ENCODE data around the gene NAA10.

The NAA10 gene

GRCh38 chrX:153928846-153929245, 6.0 kb downstream of the NAA10 start:
- H3K18ac ChIP-seq (ENCODE audit: low read depth in 1 of 2, low read length in 2 of 2): no peak overlapping the region
- H3K23ac ChIP-seq (ENCODE audit: low read length in 2 of 2): no peak overlapping the region
- peaks cover 0 to 23% of the 10 kb centered on the region in 2 experiments for H3K27me3 ChIP-seq (ENCODE audit: control insufficient read depth in 1 of 2, insufficient read depth in 1 of 2, low read length in 2 of 2)
- H2BK120ac ChIP-seq (ENCODE audit: low read depth, low read length): no peak overlapping the region
- H4K8ac ChIP-seq (ENCODE audit: low read length): no peak overlapping the region
- H3K14ac ChIP-seq (ENCODE audit: low read length in 2 of 2): no peak overlapping the region
- no peak overlapping the region for H3K9ac ChIP-seq (ENCODE audit: low read length)
- no peak overlapping the region for H2BK15ac ChIP-seq (ENCODE audit: low read depth, poor library complexity, severe bottlenecking)
- H2BK5ac ChIP-seq (ENCODE audit: low read depth, low read length, poor library complexity, severe bottlenecking): no peak overlapping the region
- no peak overlapping the region for H3K27ac ChIP-seq (ENCODE audit: low read length, poor library complexity, severe bottlenecking)
- H3K4ac ChIP-seq (ENCODE audit: low read depth in 1 of 2, low read length in 2 of 2): no peak overlapping the region
- WGBS: 83% methylated on average over 5 of the region's 9 CpGs
- no peak overlapping the region for H2AK5ac ChIP-seq (ENCODE audit: low read length, severe bottlenecking)
- no peak overlapping the region for H2BK12ac ChIP-seq (ENCODE audit: low read length in 2 of 2)
- H3K4me1 ChIP-seq (ENCODE audit: control insufficient read depth, insufficient read depth, low read depth, low read length): peaks cover 23% of the 10 kb centered on the region
- no peak overlapping the region for H3K4me2 ChIP-seq (ENCODE audit: low read length, poor library complexity, severe bottlenecking)
- H3K79me1 ChIP-seq (replicated peaks; ENCODE audit: low read length, poor library complexity, severe bottlenecking): peaks cover 5% of the 10 kb centered on the region
- H3K9me3 ChIP-seq (ENCODE audit: control insufficient read depth, low read length): no peaks in the 10 kb centered on the region
- H4K91ac ChIP-seq (ENCODE audit: low read length): no peak overlapping the region
- no peak for DNase-seq
- no peak overlapping the region for H3K4me3 ChIP-seq (ENCODE audit: insufficient read depth in 1 of 2, low read depth in 1 of 2, low read length in 2 of 2)
- peaks cover 34 to 37% of the 10 kb centered on the region in 2 experiments for H3K36me3 ChIP-seq (ENCODE audit: control insufficient read depth in 1 of 2, insufficient read depth in 2 of 2, low read depth in 1 of 2, low read length in 2 of 2)
- H2AFZ ChIP-seq (ENCODE audit: low read depth, low read length): no peak overlapping the region

DNA sequence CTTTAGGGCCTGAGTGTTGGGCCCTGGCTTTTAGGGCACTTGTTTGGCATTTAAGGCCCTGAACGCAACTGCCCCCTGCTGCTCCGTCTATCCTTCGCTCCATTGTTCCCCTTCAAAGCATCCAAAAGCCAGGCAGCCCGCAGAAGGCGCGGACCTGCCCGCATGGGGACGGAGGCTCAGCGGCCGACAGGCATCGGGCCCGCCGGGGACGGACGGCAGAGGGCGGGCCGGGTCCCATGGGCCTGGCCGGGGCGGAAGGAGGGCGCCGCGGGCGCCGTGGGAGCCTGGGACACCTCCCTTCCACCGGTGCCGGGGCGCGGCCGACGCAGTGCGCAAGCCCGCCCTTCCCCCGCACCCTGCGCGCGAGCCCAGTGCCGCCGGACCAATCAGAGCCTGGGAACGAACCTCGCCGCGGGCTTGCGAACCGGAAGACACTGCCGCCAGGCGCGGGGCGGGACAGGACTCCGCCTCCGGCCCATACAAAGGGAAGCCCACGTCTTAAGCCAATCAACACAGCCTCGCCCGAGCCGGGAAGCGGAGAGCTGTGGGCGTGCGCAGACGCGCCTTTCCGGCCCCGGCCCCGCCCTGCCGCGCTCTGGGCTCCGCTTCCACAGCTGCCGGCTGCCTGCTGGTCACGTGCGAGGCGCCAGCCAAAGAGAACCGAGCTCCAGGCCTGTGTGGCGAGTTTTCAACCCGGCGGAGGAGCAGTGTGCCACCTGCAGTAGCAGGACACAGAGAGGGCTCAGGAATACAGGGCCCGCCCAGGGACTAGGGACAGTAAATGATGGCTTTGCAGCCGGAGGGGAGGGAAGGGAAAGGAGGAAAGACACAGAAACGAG, 6.7 kb downstream of the NAA10 start:
- Histone ChIP-seq H2AFZ (ENCODE audit: low read depth, low read length) (no peak overlapping the region), H2BK120ac (ENCODE audit: low read depth, low read length) (peak overlapping the region; percentile 93), H2BK5ac (ENCODE audit: low read depth, low read length, poor library complexity, severe bottlenecking) (peak overlapping the region; percentile 94), H3K4ac (ENCODE audit: low read depth in 1 of 2, low read length in 2 of 2) (peak overlapping the region; percentile 55 to 85), H2AK5ac (ENCODE audit: low read length, severe bottlenecking) (peak overlapping the region; percentile 50), H2BK15ac (ENCODE audit: low read depth, poor library complexity, severe bottlenecking) (no peak overlapping the region), H3K36me3 (ENCODE audit: control insufficient read depth in 1 of 2, insufficient read depth in 2 of 2, low read depth in 1 of 2, low read length in 2 of 2) (peaks cover 34 to 37% of the 10 kb centered on the region in 2 experiments), H4K8ac (ENCODE audit: low read length) (peak overlapping the region; percentile 98), H3K23ac (ENCODE audit: low read length in 2 of 2) (no peak overlapping the region), H3K14ac (ENCODE audit: low read length in 2 of 2) (peak overlapping the region in 1 of 2 experiments; percentile 93), H3K27ac (ENCODE audit: low read length, poor library complexity, severe bottlenecking) (peak overlapping the region; percentile 89), H3K27me3 (ENCODE audit: control insufficient read depth in 1 of 2, insufficient read depth in 1 of 2, low read length in 2 of 2) (peaks cover 0 to 29% of the 10 kb centered on the region in 2 experiments), H3K9me3 (ENCODE audit: control insufficient read depth, low read length) (no peaks in the 10 kb centered on the region), H3K18ac (ENCODE audit: low read depth in 1 of 2, low read length in 2 of 2) (peak overlapping the region; percentile 82 to 97), H3K79me1 (replicated peaks; ENCODE audit: low read length, poor library complexity, severe bottlenecking) (peaks cover 5% of the 10 kb centered on the region), H4K91ac (ENCODE audit: low read length) (peak overlapping the region; percentile 98), H3K4me1 (ENCODE audit: control insufficient read depth, insufficient read depth, low read depth, low read length) (peaks cover 27% of the 10 kb centered on the region), H3K4me2 (ENCODE audit: low read length, poor library complexity, severe bottlenecking) (peak overlapping the region; percentile 87), H2BK12ac (ENCODE audit: low read length in 2 of 2) (peak overlapping the region; percentile 6 to 66), H3K9ac (ENCODE audit: low read length) (peak overlapping the region; percentile 88), H3K4me3 (ENCODE audit: insufficient read depth in 1 of 2, low read depth in 1 of 2, low read length in 2 of 2) (peak overlapping the region; percentile 72 to 84)
- peak; percentile 97 for DNase-seq
- under 1% methylated on average over 37 of the region's 76 CpGs for WGBS

DNA sequence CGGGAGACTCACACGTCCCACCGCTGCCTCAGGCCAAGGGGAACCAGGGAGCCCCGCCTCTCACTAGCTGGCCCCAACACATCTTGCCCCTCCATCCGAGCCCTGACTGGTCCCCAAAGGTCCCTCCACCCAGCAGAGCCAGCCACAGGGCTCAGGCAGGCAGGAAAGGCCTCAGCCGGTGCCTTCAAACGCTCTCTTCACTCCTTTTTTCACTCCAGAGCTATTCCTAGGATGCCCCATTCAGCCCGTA, 7.2 kb downstream of the NAA10 start:
- Histone ChIP-seq H3K9me3 (ENCODE audit: control insufficient read depth, low read length) (no peaks in the 10 kb centered on the region), H3K36me3 (ENCODE audit: control insufficient read depth in 1 of 2, insufficient read depth in 2 of 2, low read depth in 1 of 2, low read length in 2 of 2) (peaks cover 34% of the 10 kb centered on the region in 2 experiments), H3K14ac (ENCODE audit: low read length in 2 of 2) (peak overlapping the region in 1 of 2 experiments; percentile 93), H3K4me2 (ENCODE audit: low read length, poor library complexity, severe bottlenecking) (peak overlapping the region; percentile 87), H3K4me3 (ENCODE audit: insufficient read depth in 1 of 2, low read depth in 1 of 2, low read length in 2 of 2) (peak overlapping the region; percentile 72 to 84), H3K4ac (ENCODE audit: low read depth in 1 of 2, low read length in 2 of 2) (peak overlapping the region; percentile 55 to 85), H3K79me1 (replicated peaks; ENCODE audit: low read length, poor library complexity, severe bottlenecking) (peaks cover 5% of the 10 kb centered on the region), H2AK5ac (ENCODE audit: low read length, severe bottlenecking) (peak overlapping the region; percentile 50), H2BK120ac (ENCODE audit: low read depth, low read length) (peak overlapping the region; percentile 93), H2BK15ac (ENCODE audit: low read depth, poor library complexity, severe bottlenecking) (peak overlapping the region; percentile 49), H4K91ac (ENCODE audit: low read length) (peak overlapping the region; percentile 98), H4K8ac (ENCODE audit: low read length) (peak overlapping the region; percentile 98), H2BK12ac (ENCODE audit: low read length in 2 of 2) (peak overlapping the region in 1 of 2 experiments; percentile 6), H2BK5ac (ENCODE audit: low read depth, low read length, poor library complexity, severe bottlenecking) (peak overlapping the region; percentile 94), H2AFZ (ENCODE audit: low read depth, low read length) (no peak overlapping the region), H3K18ac (ENCODE audit: low read depth in 1 of 2, low read length in 2 of 2) (peak overlapping the region; percentile 82 to 97), H3K23ac (ENCODE audit: low read length in 2 of 2) (no peak overlapping the region), H3K9ac (ENCODE audit: low read length) (peak overlapping the region; percentile 88), H3K27me3 (ENCODE audit: control insufficient read depth in 1 of 2, insufficient read depth in 1 of 2, low read length in 2 of 2) (peaks cover 0 to 32% of the 10 kb centered on the region in 2 experiments), H3K4me1 (ENCODE audit: control insufficient read depth, insufficient read depth, low read depth, low read length) (peaks cover 27% of the 10 kb centered on the region), H3K27ac (ENCODE audit: low read length, poor library complexity, severe bottlenecking) (peak overlapping the region; percentile 89)
- WGBS: 2% methylated on average over 8 of the region's 8 CpGs
- DNase-seq: no peak

GRCh38 chrX:153926858-153927671, 7.8 kb downstream of the NAA10 start:
- WGBS: 10% methylated on average over 23 of the region's 31 CpGs
- H2AFZ ChIP-seq (ENCODE audit: low read depth, low read length): no peak overlapping the region
- peak overlapping the region in 1 of 2 experiments; percentile 63 for H2BK12ac ChIP-seq (ENCODE audit: low read length in 2 of 2)

More at GRCh38 chrX:153926858-153927671, 7.8 kb downstream of the NAA10 start:
- H3K27ac ChIP-seq (ENCODE audit: low read length, poor library complexity, severe bottlenecking): peak overlapping the region; percentile 89
- H3K9me3 ChIP-seq (ENCODE audit: control insufficient read depth, low read length): no peaks in the 10 kb centered on the region
- H2BK120ac ChIP-seq (ENCODE audit: low read depth, low read length): peak overlapping the region; percentile 93
- H3K4ac ChIP-seq (ENCODE audit: low read depth in 1 of 2, low read length in 2 of 2): peak overlapping the region; percentile 55 to 85
- peaks cover 29 to 30% of the 10 kb centered on the region in 2 experiments for H3K36me3 ChIP-seq (ENCODE audit: control insufficient read depth in 1 of 2, insufficient read depth in 2 of 2, low read depth in 1 of 2, low read length in 2 of 2)
- peaks cover 5% of the 10 kb centered on the region for H3K79me1 ChIP-seq (replicated peaks; ENCODE audit: low read length, poor library complexity, severe bottlenecking)
- H4K91ac ChIP-seq (ENCODE audit: low read length): peak overlapping the region; percentile 98
- H3K14ac ChIP-seq (ENCODE audit: low read length in 2 of 2): peak overlapping the region in 1 of 2 experiments; percentile 41
- H3K27me3 ChIP-seq (ENCODE audit: control insufficient read depth in 1 of 2, insufficient read depth in 1 of 2, low read length in 2 of 2): peaks cover 0 to 33% of the 10 kb centered on the region in 2 experiments
- peak; percentile 55 for DNase-seq
- H4K8ac ChIP-seq (ENCODE audit: low read length): peak overlapping the region; percentile 98
- peak overlapping the region; percentile 50 for H2AK5ac ChIP-seq (ENCODE audit: low read length, severe bottlenecking)
- H3K4me2 ChIP-seq (ENCODE audit: low read length, poor library complexity, severe bottlenecking): peak overlapping the region; percentile 87
- H3K4me1 ChIP-seq (ENCODE audit: control insufficient read depth, insufficient read depth, low read depth, low read length): peaks cover 23% of the 10 kb centered on the region
- H3K18ac ChIP-seq (ENCODE audit: low read depth in 1 of 2, low read length in 2 of 2): peak overlapping the region; percentile 97
- H2BK5ac ChIP-seq (ENCODE audit: low read depth, low read length, poor library complexity, severe bottlenecking): no peak overlapping the region
- no peak overlapping the region for H3K23ac ChIP-seq (ENCODE audit: low read length in 2 of 2)
- peak overlapping the region; percentile 72 to 84 for H3K4me3 ChIP-seq (ENCODE audit: insufficient read depth in 1 of 2, low read depth in 1 of 2, low read length in 2 of 2)
- H3K9ac ChIP-seq (ENCODE audit: low read length): peak overlapping the region; percentile 88
- peak overlapping the region; percentile 49 for H2BK15ac ChIP-seq (ENCODE audit: low read depth, poor library complexity, severe bottlenecking)

All from mesenchymal stem cell (in vitro differentiated cells and primary cell).